Raji (cell line): Measurements from ENCODE around the gene JADE3.

ENCODE experiments used
- POLR2A ChIP-seq: IDR thresholded peaks from 2 replicates; pipeline ENCODE4 v1.6.1; 2011; ENCODE audit warnings: low read depth, low read length, control low read depth; ENCODE audit not compliant: insufficient read depth

Gene JADE3

DNA sequence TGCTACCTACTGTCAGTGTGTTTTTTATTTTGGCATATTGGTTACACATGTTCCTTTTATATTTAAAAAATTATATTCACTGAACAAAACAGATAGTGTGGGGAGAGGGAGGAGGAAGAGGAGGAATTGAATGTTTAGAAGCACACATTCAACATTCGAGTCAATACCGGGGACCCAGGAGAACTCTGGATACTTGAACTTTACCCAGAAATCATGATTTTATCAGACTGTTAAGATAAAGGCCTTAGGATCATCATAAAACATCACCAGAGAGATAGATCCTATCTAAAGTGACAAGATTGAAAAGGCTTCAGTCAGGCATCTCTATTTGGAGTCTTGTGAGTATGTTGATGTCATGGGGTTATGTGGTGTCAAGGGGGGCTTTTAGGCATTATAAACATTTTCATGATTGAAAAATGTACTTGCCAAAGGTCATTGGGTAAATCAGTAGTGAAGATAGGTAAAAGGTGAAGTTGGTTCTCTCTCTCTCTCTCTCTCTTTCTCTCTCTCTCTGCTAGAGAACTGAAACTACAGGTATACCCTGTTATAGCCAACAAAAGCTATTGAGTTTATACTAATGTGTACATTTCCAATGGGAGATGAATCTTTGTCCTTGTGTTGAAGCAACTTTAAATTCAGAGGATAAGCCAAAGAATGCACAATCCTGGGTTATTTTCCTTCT lies 149.2 kb downstream of the JADE3 start:
- no peak for TF ChIP-seq POLR2A

DNA sequence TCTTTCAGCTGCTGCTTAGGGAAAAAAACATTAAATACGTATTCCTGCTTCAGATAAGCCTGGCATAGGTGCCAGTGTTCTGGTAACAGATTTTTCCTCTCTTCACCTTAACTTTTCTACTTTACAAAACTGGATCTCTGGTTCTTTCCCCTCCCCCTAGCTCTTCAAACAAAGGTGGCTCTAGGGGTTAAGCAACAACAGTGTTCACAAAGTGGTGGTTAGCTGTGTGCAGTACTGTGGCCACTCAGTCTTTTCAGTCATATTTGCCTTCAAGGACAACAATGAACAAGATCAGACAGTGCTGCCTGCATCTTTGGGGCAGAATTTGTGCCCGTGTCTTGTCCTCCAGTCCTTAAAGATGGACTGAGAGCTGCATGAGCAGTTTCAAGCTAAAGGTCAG lies 151.0 kb downstream of the JADE3 start:
- TF ChIP-seq POLR2A, result no peak

GRCh38 chrX:47068214-47068613 lies 156.0 kb downstream of the JADE3 start:
- TF ChIP-seq POLR2A, result no peak

DNA sequence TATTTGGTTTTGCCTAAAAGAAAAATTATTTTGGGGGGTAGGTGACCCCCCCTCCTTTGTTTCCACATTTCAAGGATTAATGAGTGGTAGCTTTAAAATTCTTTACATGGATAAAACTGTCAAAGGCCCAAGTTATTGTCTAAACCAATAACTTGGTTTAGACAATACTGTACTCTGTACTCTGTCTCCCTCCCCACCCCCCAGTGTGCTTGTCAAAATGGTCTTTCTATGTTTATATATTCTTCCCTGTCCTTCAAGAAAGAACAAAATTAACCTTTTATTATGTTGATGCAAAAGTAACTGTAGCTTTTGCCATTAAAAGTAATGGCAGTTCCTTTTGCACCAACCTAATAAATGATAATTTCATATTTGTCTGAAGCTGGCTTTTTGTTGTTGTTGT lies 156.5 kb downstream of the JADE3 start:
- no peak for TF ChIP-seq POLR2A

DNA sequence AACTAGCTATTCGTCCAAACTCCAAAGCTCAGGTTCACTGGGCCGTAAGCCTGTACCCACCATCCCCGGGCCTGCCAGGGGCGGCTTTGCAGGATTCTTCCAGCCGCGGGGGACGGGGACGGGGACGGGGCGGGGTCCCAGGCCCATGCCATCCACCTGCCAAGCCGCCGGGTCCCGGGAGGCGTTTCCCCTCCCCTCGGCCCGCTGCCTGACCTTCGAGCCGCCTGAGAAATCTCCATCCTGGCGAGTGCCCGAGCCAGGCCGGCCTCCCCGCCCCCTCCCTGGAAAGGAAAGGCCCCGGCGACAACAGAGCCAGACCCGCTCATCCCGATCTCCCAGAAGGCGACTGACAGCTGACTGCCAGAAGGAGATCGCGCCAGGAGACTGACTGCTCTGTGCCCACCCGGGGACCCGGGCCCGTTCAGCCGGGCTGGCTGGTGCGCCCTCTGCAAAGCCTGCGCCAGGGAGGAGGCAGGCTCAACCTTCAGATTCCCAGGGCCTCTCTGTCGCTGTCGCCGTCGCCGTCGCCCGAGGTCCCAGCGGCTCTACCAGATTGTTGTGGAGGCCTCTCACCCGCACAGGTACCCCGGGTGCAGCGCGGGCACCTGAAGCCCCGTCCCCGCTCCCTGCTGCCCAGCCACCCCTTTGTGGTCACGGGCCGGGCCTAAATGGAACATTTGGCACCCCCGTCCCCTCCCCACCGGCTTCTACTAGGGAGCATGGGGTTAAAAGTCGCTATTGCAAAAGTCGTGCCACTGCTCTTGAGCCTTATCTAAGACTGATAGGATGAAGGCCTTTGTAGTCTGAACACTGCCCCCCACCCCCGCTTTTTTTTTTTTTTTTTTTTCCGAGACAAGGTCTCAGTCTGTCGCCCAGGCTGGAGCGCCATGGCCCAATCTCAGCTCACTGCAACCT lies 166.2 kb downstream of the JADE3 start, which contains the start of gene RGN:
TSS of gene RGN (plus strand) at position 315 of the 915 bp plus-strand sequence. CDS start 2,702 bp downstream, outside the sequence.
- TF ChIP-seq POLR2A, result no peak

DNA sequence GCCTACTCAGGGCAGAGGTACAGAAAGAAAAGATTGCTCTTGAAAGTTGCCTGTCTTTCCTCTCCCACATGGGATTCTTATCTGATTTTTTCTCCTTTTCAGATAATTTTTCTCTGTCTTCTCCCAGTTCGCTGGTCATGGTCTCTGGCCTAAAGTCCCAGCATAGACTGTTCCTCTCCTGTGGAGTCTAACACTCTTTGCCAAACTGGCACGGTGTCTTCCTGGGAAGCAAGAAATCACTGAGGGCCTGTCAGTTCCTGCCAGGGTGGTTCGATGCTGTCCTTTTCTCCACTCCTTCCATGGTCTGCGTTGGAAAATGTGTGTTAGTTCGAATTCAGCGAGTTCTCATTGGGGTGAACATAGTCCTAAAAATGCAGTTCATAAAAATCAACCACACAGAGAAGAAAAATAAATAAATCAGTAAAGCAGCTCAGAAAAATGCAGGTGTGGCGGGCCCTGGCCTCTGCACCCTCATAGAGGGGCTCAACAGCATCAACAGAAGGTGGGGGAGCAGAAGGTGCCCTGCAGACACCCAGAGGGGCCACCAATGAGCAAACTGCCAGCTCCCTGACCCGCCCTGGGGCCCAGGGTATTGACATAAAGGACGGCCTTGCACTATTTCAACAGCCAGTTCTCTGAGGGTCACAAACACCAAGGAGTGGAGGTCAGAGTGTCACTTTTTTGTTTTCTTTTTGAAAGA lies 168.1 kb downstream of the JADE3 start:
- no peak for TF ChIP-seq POLR2A

DNA sequence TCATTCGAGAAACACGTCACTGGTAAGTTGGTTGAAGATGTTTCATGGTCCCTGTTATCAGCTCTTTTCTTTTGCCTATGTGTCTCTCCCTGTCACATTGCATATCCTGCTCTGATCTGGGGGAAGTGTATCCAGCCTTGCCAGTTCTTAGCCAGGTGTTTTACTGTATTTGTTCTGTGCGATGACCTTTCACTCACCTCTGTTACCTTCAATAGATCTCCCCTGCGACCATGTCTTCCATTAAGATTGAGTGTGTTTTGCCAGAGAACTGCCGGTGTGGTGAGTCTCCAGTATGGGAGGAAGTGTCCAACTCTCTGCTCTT lies 168.7 kb downstream of the JADE3 start:
- no peak for TF ChIP-seq POLR2A

GRCh38 chrX:47091149-47091775 lies 179.0 kb downstream of the JADE3 start:
- TF ChIP-seq POLR2A, result no peak

DNA sequence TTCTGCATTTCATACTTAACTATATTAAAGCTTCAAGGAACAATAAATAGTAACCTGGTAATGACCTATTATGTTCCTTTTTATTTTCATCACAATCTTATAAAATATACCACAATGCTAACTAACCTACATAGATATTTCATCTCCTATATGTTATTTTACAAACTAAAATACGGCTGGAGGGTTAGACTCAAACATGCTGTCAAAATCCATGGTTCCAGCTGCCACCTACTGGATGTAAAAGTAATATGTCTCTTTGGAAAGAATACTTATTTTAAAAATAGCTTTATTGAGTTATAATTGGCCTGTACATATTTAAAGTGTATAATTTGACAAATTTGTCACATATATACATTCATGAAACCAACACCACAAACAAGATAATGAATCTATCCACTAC lies 181.0 kb downstream of the JADE3 start:
- no peak for TF ChIP-seq POLR2A

- TF ChIP-seq POLR2A, result no peak
Observed at GRCh38 chrX:47093860-47094259, 181.6 kb downstream of the JADE3 start.

- no peak for TF ChIP-seq POLR2A
Observed at GRCh38 chrX:47097018-47097417, 184.8 kb downstream of the JADE3 start.

GRCh38 chrX:47098338-47099094 lies 186.3 kb downstream of the JADE3 start:
- TF ChIP-seq POLR2A, result no peak

DNA sequence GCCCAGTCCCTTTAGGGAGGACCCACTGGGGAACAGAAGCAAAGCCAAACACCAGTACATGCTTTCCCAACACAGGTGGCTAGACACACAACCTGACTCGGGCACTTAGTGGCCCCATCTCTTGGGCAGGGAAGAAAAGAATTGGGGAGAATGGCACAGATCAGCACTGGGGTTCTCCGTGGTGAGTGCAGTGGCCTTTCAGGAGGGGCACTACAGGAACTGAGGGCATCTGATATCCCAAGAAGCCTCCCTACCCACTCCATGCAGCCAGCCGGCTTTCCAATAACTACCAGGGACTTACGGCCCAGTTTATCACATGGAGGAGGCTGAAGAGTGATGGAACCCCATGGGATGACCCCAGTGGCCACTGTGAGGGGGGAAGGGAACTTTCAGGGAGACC lies 189.0 kb downstream of the JADE3 start:
- no peak for TF ChIP-seq POLR2A
